ENCODE results near the gene GCLC. TPM values are rescaled to one million over a fixed set of nuclear protein-coding genes. Genes with fewer than 3 reads are reported as not detected.

GCLC gene
- total and polyA plus RNA-seq, 9 of the 15 experiments (the other 6 are each of a cell fraction or from before 2014, with no cell fraction given), result 3.9 to 20.0 (median 9.4) TPM

DNA sequence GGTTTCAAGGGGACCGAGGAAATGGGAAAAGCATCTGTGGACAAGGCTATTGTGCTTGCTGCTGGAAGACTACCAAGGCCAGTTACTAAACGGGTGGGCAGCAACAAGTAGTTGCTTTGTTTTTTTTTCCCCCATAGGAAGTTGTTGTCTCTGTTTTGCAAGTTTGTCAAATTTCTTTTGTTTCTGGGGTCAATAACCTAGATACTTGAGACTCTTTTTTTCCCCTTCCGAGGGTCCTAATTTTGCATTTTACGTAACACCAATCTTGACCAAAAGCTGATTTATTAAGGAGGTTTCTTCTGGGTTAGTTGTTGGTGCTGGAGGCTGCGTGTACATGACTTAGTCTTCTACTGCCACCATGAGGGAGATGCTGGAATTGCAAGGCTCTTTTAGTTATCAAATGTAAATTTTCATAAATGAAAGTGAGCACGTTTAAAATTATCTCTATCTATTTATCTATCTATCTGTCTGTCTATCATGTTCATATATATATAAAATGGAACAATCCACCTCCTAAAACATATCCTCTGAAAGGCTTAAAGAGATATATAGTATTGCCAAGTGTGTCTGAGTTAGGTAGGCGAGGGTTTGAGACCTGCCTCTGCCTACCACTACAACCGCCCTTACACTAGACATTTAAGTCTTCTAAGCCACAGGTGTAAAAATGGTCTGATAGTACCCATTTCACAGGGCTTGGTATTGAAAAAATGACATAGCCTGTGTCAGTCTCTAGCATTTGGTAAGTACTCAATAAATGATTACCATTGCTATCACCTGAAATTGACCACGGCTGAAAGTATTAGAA, 60.2 kb downstream of the GCLC start (continued):
- TF ChIP-seq ZNF75A (CRISPR knock-in tag; IDR thresholded peaks at IDR 0.05), result no peak
- TF ChIP-seq CC2D1A (IDR thresholded peaks at IDR 0.05), result 0 out of 2 replicates have a peak, but pooled peaks have one; percentile 19

DNA sequence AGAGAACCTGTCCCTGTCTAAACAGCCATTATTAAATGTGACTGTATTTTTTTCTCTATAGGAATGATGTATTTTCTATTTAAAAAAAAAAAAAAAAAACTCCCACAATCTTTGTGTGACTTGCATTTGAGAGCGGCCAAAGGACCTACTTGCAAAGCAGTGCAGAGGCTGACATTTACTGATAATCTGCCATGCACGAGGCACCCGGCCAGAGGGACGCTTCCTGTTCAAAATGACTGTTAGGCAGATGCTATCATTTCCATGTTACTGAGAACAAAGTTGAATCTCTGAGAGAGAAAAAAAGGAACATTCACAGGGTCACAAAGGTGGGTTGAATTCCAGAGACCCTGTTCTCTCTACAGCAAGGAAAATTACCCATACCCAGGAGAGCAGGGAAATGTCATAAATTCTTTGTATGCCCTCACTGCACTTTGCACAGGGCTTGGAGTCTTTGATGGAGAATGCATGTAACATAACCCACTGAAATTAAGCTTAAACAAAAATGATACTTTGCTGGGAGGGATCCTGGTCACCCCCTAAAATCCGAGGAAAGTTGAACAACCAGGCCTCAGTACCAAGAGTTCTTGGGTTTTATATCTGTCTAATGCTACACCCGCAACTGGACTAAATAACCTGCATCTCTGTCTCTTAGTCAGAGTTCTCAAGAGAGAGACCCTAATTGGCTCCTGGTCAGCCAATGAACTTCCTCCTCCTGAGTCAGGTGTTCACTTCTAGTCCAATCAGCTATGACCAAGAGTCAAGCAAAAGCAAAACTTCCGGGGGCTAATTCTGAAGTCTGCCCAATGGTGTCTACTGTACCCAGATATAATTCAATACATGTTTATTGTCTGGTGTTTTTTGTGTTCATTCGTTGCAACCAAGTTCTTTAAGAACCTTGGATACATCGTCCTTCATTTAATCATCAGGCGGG, 61.2 kb downstream of the GCLC start:
- intact Hi-C loops (cut with micrococcal nuclease), result loop anchor here (1.0 to 10.0 kb wide), 5 partner anchors 46 to 1069 kb away; no protein-coding TSS in a partner anchor
- DNase-seq (ENCODE audit: extremely low read depth in 1 of 4, low spot score in 3 of 4) (peak; percentile 29 to 81 (median 48)), ATAC-seq (peak; percentile 95), FAIRE-seq (peak; percentile 71)
- H3K79me2 ChIP-seq (ENCODE audit: control insufficient read depth, insufficient read depth, low read length), result no peaks in the 10 kb centered on the region
- no peak overlapping the region; the same call in 1 of the 2 replicates for H3K4me2 ChIP-seq (ENCODE audit: insufficient read depth, low read length)
- WGBS (ENCODE audit: insufficient coverage, low coverage, missing lambda C conversion rate), result 40% methylated on average over 10 of the region's 10 CpGs
- BruUV-seq (replicated peaks), result no TSS peak
- no peak overlapping the region for H3K27ac ChIP-seq (ENCODE audit: extremely low read depth, low read depth, low read length)
- H3K9me3 ChIP-seq (replicated peaks; ENCODE audit: control insufficient read depth, insufficient read depth, low read depth, low read length), result no peaks in the 10 kb centered on the region
- H3K36me3 ChIP-seq (ENCODE audit: control insufficient read depth, insufficient read depth, low read length), result no peaks in the 10 kb centered on the region
- peaks cover 0 to under 1% of the 10 kb centered on the region in 2 experiments; a peak in 2 of 5 replicates for H3K27me3 ChIP-seq (ENCODE audit: control insufficient read depth in 2 of 2, insufficient read depth in 2 of 2, low read length in 2 of 2)
- no peaks in the 10 kb centered on the region for H3K9me1 ChIP-seq (ENCODE audit: control insufficient read depth, insufficient read depth, low read length)
- no peaks in the 10 kb centered on the region for H4K20me1 ChIP-seq (replicated peaks; ENCODE audit: control insufficient read depth, insufficient read depth, low read length)
- peaks cover 0 to 15% of the 10 kb centered on the region in 2 experiments; a peak in 2 of 5 replicates for H3K4me1 ChIP-seq (replicated peaks in 1 of 2; ENCODE audit: control insufficient read depth in 2 of 2, insufficient read depth in 2 of 2, low read length in 2 of 2)
- no peak overlapping the region for H3K9ac ChIP-seq (ENCODE audit: insufficient read depth in 1 of 2, low read depth in 2 of 2, low read length in 2 of 2)
- H3K4me3 ChIP-seq, result no peak overlapping the region
- POLR2A ChIA-PET, result interaction anchor here (0.7 kb wide), 1 partner anchor 309 kb away, joined by 3 read pairs; no protein-coding TSS in a partner anchor
- H2AFZ ChIP-seq (ENCODE audit: low read depth, low read length), result peak overlapping the region; percentile 14
- in situ Hi-C loops (cut with MboI), result loop anchor here (5.0 to 25.0 kb wide), 2 partner anchors 311 to 1071 kb away; partner anchors contain the start of gene EFHC1
- CTCF ChIA-PET (ENCODE audit: low intra/inter-chr PET ratio), result interaction anchor here (0.6 to 5.0 kb wide), 15 partner anchors 10 to 385 kb away, joined by 3 to 177 read pairs (median 4); no protein-coding TSS in a partner anchor
- TF ChIP-seq MXI1 (IDR thresholded peaks at IDR 0.05; ENCODE audit: low read depth, low read length) (no peak), RCOR1 (IDR thresholded peaks at IDR 0.05; ENCODE audit: borderline replicate concordance in 1 of 2, low read depth in 2 of 2, low read length in 2 of 2) (peak; percentile 81 to 96; a peak in 3 of 4 replicates), NCOR1 (IDR thresholded peaks at IDR 0.05) (peak; percentile 36; the same call in 1 of the 2 replicates), STAT5A (IDR thresholded peaks at IDR 0.05; ENCODE audit: borderline replicate concordance, low read length) (peak; percentile 44; the same call in 1 of the 2 replicates), CC2D1A (IDR thresholded peaks at IDR 0.05) (no peak), MEIS2 (IDR thresholded peaks at IDR 0.05; ENCODE audit: partially characterized antibody) (peak; percentile 38), NR4A1 (CRISPR knock-in tag; IDR thresholded peaks at IDR 0.05) (no peak), NR4A1 (tag; IDR thresholded peaks at IDR 0.05) (no peak)
- TF ChIP-seq, protein P1, sequence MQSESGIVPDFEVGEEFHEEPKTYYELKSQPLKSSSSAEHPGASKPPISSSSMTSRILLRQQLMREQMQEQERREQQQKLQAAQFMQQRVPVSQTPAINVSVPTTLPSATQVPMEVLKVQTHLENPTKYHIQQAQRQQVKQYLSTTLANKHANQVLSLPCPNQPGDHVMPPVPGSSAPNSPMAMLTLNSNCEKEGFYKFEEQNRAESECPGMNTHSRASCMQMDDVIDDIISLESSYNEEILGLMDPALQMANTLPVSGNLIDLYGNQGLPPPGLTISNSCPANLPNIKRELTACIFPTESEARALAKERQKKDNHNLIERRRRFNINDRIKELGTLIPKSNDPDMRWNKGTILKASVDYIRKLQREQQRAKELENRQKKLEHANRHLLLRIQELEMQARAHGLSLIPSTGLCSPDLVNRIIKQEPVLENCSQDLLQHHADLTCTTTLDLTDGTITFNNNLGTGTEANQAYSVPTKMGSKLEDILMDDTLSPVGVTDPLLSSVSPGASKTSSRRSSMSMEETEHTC (IDR thresholded peaks at IDR 0.05), result peak; percentile 67; the same call in 1 of the 2 replicates
- TF ChIP-seq, protein P2, sequence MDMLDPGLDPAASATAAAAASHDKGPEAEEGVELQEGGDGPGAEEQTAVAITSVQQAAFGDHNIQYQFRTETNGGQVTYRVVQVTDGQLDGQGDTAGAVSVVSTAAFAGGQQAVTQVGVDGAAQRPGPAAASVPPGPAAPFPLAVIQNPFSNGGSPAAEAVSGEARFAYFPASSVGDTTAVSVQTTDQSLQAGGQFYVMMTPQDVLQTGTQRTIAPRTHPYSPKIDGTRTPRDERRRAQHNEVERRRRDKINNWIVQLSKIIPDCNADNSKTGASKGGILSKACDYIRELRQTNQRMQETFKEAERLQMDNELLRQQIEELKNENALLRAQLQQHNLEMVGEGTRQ (CRISPR knock-in tag; IDR thresholded peaks at IDR 0.05), result peak; percentile 74

All from K562 (cell line).